ENCODE measurements around the gene GRB10.

The GRB10 gene

GRCh38 chr7:50628434-50629084 lies 154.1 kb downstream of the GRB10 start:
- no peak for DNase-seq

DNA sequence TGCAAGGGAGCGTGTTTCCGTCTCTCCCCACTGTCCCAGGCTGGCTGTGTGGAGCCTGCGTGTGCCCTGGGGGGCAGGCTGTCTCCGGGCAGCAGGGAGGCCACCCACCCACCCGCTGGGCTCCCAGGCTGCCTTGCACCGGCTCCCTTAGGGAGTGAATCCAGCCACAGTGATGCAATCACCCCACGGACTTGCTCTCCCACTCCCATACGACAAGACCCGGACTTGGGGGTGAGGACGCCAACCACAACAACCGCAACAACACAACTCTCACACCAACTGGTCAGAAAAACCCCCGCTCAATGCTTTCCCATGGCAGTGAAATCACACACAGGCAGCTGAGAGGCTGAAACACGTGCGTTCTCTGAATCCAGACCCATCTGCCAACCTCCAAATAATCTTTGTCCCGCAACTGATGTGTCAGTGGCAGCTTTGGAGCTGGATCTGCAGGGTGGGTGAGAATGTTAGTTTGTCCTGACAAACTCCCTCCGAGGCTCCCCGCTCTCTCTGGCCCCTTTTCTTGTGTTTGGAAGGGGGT lies 154.8 kb downstream of the GRB10 start:
- DNase-seq, result no peak

- DNase-seq, result no peak
Observed at GRCh38 chr7:50626286-50626685, 156.4 kb downstream of the GRB10 start.

- no peak for DNase-seq
Observed at GRCh38 chr7:50625360-50625759, 157.3 kb downstream of the GRB10 start.

GRCh38 chr7:50622821-50623220 lies 159.9 kb downstream of the GRB10 start:
- DNase-seq, result no peak

- no peak for DNase-seq
Observed at GRCh38 chr7:50621973-50622490, 160.7 kb downstream of the GRB10 start.

- no peak for DNase-seq
Observed at GRCh38 chr7:50621206-50621605, 161.5 kb downstream of the GRB10 start.

GRCh38 chr7:50620433-50620832 lies 162.3 kb downstream of the GRB10 start:
- DNase-seq, result no peak

DNA sequence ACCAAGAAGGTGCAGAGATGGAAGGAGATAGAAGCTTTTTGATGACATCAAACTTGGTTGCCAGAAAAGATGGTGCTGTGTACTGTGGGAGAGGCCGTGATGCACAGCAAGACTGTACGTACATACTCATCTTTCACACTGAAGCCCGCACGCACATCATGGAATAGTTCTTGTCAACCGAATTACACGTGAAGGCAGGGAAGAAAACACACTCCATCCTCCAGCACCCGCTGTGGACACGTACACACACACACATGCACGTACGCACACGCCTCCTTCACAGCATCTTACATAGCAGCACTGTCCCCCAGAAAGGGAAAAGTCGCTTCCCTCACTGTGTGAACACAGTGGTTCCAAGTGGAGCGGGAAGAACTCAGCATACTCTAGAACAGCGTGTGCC lies 163.0 kb downstream of the GRB10 start:
- no peak for DNase-seq

DNA sequence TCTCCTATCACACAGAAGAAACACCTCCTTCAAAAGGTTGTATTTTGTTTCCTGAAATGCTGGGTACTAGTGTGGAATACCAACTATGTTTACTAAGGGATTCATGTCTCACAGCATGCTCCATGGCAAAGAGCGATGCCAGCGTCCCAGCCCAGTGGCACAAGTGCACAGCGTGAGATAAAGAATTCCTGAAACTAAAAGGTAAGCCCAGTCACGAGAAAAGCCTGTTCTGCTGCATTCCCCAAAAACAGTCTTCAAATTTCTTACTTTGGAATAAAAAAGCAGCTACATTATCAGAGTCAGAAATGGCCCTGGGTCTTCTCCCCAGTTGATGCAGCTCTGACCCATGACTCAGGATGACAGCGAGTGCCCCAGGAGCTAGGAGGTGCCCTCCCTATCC lies 164.4 kb downstream of the GRB10 start:
- no peak for DNase-seq

- no peak for DNase-seq
Observed at GRCh38 chr7:50615519-50616080, 167.1 kb downstream of the GRB10 start.

GRCh38 chr7:50614721-50615518 lies 167.8 kb downstream of the GRB10 start:
- DNase-seq, result no peak

DNA sequence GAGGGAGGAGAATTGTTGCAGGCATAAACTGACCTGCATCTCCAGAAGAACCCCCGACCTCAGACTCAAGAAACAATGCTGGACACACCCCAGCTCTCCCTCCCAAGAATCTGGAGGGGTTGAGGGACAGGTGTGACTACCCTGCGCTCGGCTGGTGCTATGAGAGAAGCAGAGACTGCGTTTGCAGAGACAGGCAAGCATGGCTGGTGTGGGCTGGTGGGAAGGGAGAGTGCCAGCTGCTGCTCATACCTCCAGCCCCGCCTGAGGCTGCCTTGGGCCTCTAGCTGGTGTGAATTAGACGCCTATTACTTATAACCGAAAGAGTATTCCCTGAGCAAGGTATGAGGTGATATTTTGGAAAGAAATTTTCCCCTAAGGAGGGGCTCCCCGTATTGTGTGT lies 169.2 kb downstream of the GRB10 start:
- DNase-seq, result no peak

DNA sequence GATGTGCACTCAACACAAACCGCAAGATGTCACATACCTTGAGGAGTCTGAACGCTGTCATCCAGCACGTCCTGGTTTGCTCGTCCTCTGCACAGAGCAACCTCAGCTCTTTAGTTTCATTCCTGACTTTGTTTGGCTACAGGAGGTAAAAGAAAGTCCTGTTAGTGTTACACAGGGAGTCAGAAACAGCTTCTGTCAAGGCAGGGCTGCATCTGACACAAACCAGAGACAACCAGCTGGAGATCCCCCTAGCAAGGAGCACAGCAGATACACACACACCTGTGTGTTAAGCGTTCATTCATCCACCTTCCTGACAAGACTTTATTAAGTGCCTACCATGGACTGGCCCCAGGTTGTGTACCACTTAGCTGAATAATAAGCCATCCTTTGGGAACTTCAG lies 170.0 kb downstream of the GRB10 start:
- DNase-seq, result no peak

DNA sequence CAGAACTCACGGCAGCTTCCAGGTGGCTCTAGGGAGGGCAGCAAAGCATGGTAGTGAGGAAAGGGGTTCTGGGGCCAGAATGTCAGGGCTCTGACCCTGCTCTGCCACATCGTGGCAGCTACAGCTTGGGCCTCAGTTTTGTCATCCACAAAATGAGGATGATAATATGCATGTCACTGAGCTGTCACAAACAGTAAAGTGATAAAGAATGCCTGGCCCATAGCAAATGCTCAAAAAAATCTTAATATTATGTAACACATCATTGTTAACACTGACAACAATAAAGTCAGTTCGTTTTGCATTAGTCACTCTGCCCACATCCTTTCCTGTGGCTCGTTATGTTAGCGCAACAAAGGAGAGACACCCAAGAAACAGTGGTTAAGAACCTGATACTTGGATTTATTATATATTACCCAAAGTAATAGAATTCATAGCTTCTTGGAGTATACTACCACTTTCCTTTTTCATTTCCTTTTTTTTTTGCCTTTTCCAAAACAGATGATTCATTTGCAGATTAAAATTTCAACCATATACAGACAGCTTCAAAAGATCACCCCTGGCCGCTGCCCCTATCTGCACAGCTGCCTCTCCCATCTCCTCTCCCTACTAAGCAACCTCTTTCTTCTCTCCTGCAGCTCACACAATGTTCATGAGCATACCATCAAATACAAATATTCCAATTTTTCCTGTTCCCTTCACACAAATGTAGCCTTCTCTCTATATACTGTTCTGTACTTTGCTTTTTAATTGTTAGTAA lies 172.0 kb downstream of the GRB10 start:
- DNase-seq, result no peak

- DNase-seq, result no peak
Observed at GRCh38 chr7:50608196-50608906, 174.3 kb downstream of the GRB10 start.

- no peak for DNase-seq
Observed at GRCh38 chr7:50607524-50608125, 175.1 kb downstream of the GRB10 start.

GRCh38 chr7:50605059-50605458 lies 177.6 kb downstream of the GRB10 start:
- no peak for DNase-seq

DNA sequence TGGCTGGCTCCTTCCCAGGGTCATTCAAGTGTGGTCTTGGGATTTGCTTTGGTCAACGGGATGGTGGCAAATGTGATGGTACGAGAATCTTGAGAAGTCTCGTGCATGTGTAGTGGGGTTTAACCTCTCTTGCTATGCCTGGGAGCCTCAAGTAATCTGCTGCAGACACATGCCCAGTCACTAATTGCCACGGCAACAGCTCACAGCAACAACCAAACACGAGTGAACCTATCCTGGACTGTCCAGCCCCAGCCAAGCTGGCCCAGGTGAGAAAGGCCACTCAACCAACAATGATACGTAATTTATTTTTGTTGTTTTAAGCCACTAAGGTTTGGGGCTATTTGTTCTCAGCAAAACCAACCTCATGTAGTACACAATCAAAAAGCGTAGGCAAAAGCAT lies 179.4 kb downstream of the GRB10 start:
- no peak for DNase-seq

DNA sequence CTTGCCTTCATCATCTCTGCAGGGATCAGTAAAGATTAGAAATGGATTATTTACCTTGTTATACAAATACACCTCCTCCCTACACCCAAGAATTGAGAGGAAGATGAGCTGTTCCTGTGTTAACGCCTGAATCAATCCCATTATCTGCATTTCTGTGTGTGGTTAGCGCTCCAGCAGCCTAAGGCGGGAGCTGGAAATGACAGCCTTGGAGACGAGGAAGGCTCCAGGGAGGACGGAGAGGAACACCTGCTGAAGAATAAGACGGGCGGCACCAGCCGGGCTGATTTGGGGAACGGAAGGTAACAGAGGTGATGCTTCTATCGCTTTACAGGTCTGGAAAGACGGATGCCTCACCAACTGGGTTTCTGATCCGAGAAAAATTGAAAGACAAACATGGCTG lies 183.3 kb downstream of the GRB10 start:
- no peak for DNase-seq

DNA sequence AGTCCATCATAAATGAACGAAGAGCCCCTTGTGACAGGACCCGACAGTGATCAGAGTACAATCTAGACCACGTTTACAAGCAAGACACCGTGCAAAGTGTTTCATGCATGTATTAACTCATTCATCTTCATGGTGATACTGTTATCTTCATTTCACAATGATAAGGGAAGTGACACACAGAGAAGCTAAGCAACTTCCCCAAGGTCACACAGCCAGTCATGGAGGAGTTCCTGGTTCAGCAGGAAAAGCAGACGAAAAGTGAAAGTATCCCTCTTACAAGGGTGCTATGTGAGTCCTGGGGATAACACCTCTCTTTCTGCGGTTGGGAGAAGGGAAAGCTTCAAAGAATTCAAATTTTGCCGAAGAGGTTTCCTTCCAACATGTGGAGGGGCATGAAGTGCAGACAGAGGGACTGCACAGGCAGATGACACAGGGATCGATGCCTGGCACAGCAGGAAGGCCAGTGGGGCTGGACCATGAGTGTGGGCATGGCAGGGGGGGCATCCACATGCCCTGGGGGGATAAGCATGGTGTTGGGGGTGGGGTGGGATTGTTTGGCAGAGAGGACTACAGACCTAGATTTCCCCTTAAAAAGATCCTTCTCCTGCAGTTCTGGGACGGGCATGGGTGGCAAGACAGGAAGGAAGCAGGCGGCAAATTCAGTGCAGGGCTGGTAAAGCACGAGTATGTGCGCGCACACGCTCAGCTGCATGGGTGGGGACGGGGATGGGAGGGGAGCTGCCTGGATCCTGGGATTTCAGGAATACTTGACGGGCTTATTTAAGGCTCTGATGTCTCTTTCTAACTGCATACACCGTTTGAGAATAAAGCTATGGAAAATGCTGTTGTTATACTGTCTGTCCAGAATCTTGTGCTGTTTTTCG lies 184.0 kb downstream of the GRB10 start:
- DNase-seq, result no peak
